BJ (cell line): ENCODE measurements around the gene SCP2. TPM values are rescaled to one million over a fixed set of nuclear protein-coding genes. Genes with fewer than 3 reads are reported as not detected.

ENCODE experiments used
- CTCF ChIA-PET: fragments of 350-600 bp; formaldehyde crosslinking; extraction: SDS; loops from one replicate; lab custom pipeline; 2021; ENCODE audit warnings: antibody characterized with exemption, inconsistent platforms; lab: Yijun Ruan, JAX
- POLR2A ChIA-PET: fragments of 300-600 bp; sonication (Branson Sonifier 250); formaldehyde crosslinking; extraction: SDS; loops from one replicate; lab custom pipeline; 2021; ENCODE audit warnings: antibody characterized with exemption; lab: Charles Lee
- DNase-seq: peaks from one replicate; pipeline ENCODE4 v3.0.0-alpha.2; 2011; ENCODE audit warnings: low read depth
- H3K27me3 ChIP-seq: 2 replicates; pipeline ENCODE4 v1.6.0; 2011; ENCODE audit warnings: low read length; ENCODE audit not compliant: control insufficient read depth, insufficient read depth
- H3K36me3 ChIP-seq: 2 replicates; pipeline ENCODE4 v1.5.1; 2011; ENCODE audit warnings: low read length; ENCODE audit not compliant: control insufficient read depth, insufficient read depth
- H3K4me3 ChIP-seq: 2 replicates; pipeline ENCODE4 v1.5.1; 2011; ENCODE audit warnings: low read depth, mild to moderate bottlenecking, control low read depth, low read length
- CTCF ChIP-seq: IDR thresholded peaks from 2 replicates; pipeline ENCODE4 v1.5.1; 2011; ENCODE audit warnings: low read depth, mild to moderate bottlenecking, control low read depth, inconsistent platforms, low read length, moderate library complexity; ENCODE audit not compliant: insufficient read depth
- polyA plus RNA-seq: library from polyadenylated mRNA; depleted of rRNA; stranded (reverse); fragments of >200 nt; gene quantifications from 2 replicates; pipeline ENCODE4 v1.2.3, GENCODE V29; 2011

Gene SCP2
- polyA plus RNA-seq, 1 experiment, result 50.0 TPM

GRCh38 chr1:53044926-53045325 is 117.8 kb downstream of the SCP2 start:
- H3K4me3 ChIP-seq, result no peak overlapping the region
- 0 out of 2 replicates have a peak, but pooled peaks cover 2% of the 10 kb centered on the region for H3K36me3 ChIP-seq
- H3K27me3 ChIP-seq, result no peaks in the 10 kb centered on the region
- ChIA-PET CTCF (no interaction called here), POLR2A (no interaction called here)
- DNase-seq, result no peak
- TF ChIP-seq CTCF, result no peak

GRCh38 chr1:53046930-53047329 is 119.9 kb downstream of the SCP2 start:
- CTCF ChIA-PET, result interaction anchor here (0.8 kb wide), 1 partner anchor 13 kb away, joined by 4 read pairs; no protein-coding TSS in a partner anchor
- DNase-seq, result no peak
- Histone ChIP-seq H3K36me3 (0 out of 2 replicates have a peak, but pooled peaks cover 2% of the 10 kb centered on the region), H3K27me3 (no peaks in the 10 kb centered on the region), H3K4me3 (no peak overlapping the region)
- no peak for TF ChIP-seq CTCF
- POLR2A ChIA-PET, result interaction anchor here (0.9 kb wide), 1 partner anchor 10 kb away, joined by 3 read pairs; no protein-coding TSS in a partner anchor

GRCh38 chr1:53047737-53048736 is 121.0 kb downstream of the SCP2 start:
- Histone ChIP-seq H3K27me3 (no peaks in the 10 kb centered on the region), H3K36me3 (0 out of 2 replicates have a peak, but pooled peaks cover 2% of the 10 kb centered on the region), H3K4me3 (no peak overlapping the region)
- POLR2A ChIA-PET, result no interaction called here
- DNase-seq, result peak; percentile 36
- CTCF ChIA-PET, result interaction anchor here (0.8 to 1.4 kb wide), 3 partner anchors 10 to 32 kb away, joined by 3 to 4 read pairs (median 4); no protein-coding TSS in a partner anchor
- no peak for TF ChIP-seq CTCF

- CTCF ChIA-PET, result no interaction called here
- Histone ChIP-seq H3K27me3 (no peaks in the 10 kb centered on the region), H3K4me3 (no peak overlapping the region), H3K36me3 (peaks cover 4% of the 10 kb centered on the region; the same call in 1 of the 2 replicates)
- no peak for TF ChIP-seq CTCF
- POLR2A ChIA-PET, result no interaction called here
- no peak for DNase-seq
Measured at GRCh38 chr1:53048960-53049573, 122.0 kb downstream of the SCP2 start.

GRCh38 chr1:53049574-53049967 is 122.5 kb downstream of the SCP2 start:
- ChIA-PET POLR2A (no interaction called here), CTCF (no interaction called here)
- no peaks in the 10 kb centered on the region for H3K27me3 ChIP-seq
- H3K36me3 ChIP-seq, result peaks cover 4% of the 10 kb centered on the region; the same call in 1 of the 2 replicates
- no peak for TF ChIP-seq CTCF
- no peak overlapping the region for H3K4me3 ChIP-seq
- no peak for DNase-seq
